RWPE2 (cell line): ENCODE measurements around the gene DUSP23.

Experiments
- ATAC-seq: fragments of 200-7000 bp; cut with Tn5 transposase; 3 replicates; pipeline ENCODE4 v1.9.1; 2021; ENCODE audit warnings: low read depth
- DNase-seq: peaks from one replicate; pipeline ENCODE4 v3.0.0-alpha.2; 2020; ENCODE audit warnings: low spot score
- H3K27ac ChIP-seq: fragments of 450-650 bp; 2 replicates; pipeline ENCODE4 v1.5.1; 2017; ENCODE audit warnings: mild to moderate bottlenecking; ENCODE audit not compliant: poor library complexity, severe bottlenecking
- H3K27me3 ChIP-seq: fragments of 250-450 bp; sonication (Bioruptor Pico); 2 replicates; pipeline ENCODE4 v1.5.1; 2021; ENCODE audit warnings: mild to moderate bottlenecking, moderate library complexity; ENCODE audit not compliant: insufficient read depth, poor library complexity, severe bottlenecking
- H3K36me3 ChIP-seq: fragments of 250-450 bp; sonication (Bioruptor Pico); 2 replicates; pipeline ENCODE4 v1.5.1; 2020; ENCODE audit warnings: low read depth, mild to moderate bottlenecking, moderate library complexity
- H3K4me1 ChIP-seq: fragments of 250-450 bp; sonication (Bioruptor Pico); 2 replicates; pipeline ENCODE4 v1.5.1; 2021; ENCODE audit warnings: mild to moderate bottlenecking, moderate library complexity; ENCODE audit not compliant: insufficient read depth, poor library complexity, severe bottlenecking
- H3K4me3 ChIP-seq: fragments of 250-450 bp; sonication (Bioruptor Pico); 2 replicates; pipeline ENCODE4 v1.5.1; 2021; ENCODE audit warnings: mild to moderate bottlenecking, moderate library complexity; ENCODE audit not compliant: severe bottlenecking
- H3K9me3 ChIP-seq: fragments of 250-450 bp; sonication (Bioruptor Pico); 2 replicates; pipeline ENCODE4 v1.5.1; 2021; ENCODE audit warnings: mild to moderate bottlenecking, moderate library complexity; ENCODE audit not compliant: severe bottlenecking
- TF ChIP-seq, protein P1 (sequence below): fragments of 450-650 bp; IDR thresholded peaks from one replicate; pipeline ENCODE4 v1.5.1; 2017; ENCODE audit warnings: mild to moderate bottlenecking, moderate library complexity; ENCODE audit not compliant: poor library complexity, severe bottlenecking

DUSP23 gene

DNA sequence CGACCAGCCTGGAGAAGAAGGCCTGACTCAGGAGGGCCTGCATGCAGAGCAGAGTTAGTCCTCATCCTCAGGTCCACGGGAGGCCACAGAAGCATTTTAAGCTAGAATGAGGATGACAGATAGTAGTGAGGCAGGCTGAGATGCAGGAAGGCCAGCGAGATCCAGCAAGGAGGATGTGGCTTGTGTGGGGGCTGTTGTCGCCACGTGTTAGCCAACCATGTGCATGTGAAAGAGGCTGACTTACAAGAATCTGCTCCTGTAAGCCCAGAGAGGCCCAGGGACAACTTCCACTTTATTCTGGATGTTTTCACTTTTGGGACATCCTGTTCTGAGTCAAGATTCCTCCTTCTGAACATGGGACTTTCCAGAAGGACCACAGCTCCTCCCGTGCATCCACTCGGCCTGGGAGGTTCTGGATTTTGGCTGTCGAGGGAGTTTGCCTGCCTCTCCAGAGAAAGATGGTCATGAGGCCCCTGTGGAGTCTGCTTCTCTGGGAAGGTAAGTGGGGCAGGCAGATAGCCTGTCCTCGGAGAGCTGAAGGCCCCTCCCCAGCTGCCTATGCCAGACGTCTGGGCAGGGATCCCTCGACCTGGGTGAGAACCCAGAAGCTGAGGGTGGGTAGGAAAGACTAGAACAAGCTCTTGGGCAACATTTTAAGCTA is 45.8 kb downstream of the DUSP23 start, which contains the start of gene SLAMF8:
Gene SLAMF8 (plus strand): TSS at position 433 of the 661 bp plus-strand sequence. CDS start 26 bp downstream, at position 459.
- Histone ChIP-seq H3K27me3 (no peaks in the 10 kb centered on the region), H3K9me3 (no peaks in the 10 kb centered on the region), H3K4me3 (no peak within 1 kb of the TSS), H3K27ac (no peak within 1 kb of the TSS), H3K36me3 (no peaks in the 10 kb centered on the region), H3K4me1 (no peaks in the 10 kb centered on the region)
- ATAC-seq (no peak), DNase-seq (no peak)
- TF ChIP-seq, protein P1, sequence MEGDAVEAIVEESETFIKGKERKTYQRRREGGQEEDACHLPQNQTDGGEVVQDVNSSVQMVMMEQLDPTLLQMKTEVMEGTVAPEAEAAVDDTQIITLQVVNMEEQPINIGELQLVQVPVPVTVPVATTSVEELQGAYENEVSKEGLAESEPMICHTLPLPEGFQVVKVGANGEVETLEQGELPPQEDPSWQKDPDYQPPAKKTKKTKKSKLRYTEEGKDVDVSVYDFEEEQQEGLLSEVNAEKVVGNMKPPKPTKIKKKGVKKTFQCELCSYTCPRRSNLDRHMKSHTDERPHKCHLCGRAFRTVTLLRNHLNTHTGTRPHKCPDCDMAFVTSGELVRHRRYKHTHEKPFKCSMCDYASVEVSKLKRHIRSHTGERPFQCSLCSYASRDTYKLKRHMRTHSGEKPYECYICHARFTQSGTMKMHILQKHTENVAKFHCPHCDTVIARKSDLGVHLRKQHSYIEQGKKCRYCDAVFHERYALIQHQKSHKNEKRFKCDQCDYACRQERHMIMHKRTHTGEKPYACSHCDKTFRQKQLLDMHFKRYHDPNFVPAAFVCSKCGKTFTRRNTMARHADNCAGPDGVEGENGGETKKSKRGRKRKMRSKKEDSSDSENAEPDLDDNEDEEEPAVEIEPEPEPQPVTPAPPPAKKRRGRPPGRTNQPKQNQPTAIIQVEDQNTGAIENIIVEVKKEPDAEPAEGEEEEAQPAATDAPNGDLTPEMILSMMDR = no peak

DNA sequence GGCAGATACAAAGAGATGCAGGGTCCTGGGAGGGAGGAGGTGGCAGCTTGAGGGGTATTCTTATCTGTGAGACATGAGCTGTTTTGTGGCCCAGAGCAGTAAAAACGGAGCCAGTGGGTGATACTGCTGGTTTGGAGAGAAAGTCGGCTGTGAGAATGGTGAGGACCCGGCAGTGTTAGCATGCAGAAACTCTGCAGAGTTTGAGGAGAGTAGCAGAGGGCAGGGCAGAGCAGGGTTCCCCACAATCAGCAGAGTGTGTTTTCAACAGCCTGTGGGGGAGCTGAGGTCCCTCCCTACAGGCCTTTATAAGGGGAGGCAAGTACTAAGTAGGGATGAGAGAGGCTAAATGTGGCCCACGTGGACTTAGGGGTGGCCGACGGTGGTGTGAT is 46.3 kb downstream of the DUSP23 start:
- Histone ChIP-seq H3K9me3 (no peaks in the 10 kb centered on the region), H3K4me3 (no peak overlapping the region), H3K27me3 (no peaks in the 10 kb centered on the region), H3K4me1 (no peaks in the 10 kb centered on the region), H3K36me3 (no peaks in the 10 kb centered on the region), H3K27ac (no peak overlapping the region)
- ATAC-seq (no peak), DNase-seq (no peak)
- TF ChIP-seq, protein P1 = no peak

DNA sequence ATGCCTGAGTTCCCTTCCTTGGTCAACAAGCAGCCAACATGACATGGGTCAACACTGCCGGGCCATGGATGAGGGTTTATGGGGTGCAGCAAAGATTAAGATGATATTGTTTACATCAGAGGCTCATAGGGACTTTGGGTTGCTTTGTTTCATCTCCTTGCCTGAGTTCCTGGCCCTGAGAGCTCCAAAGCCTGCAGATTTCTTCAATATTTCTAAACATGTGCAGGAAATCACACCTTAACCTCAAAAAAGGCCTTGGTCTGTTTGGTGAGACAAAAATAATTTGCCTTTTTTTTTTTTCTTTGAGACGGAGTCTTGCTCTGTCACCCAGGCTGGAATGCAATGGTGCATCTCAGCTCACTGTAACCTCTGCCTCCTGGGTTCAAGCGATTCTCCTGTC is 46.8 kb downstream of the DUSP23 start:
- Histone ChIP-seq H3K27ac (no peak overlapping the region), H3K36me3 (no peaks in the 10 kb centered on the region), H3K27me3 (no peaks in the 10 kb centered on the region), H3K4me3 (no peak overlapping the region), H3K9me3 (no peaks in the 10 kb centered on the region), H3K4me1 (no peaks in the 10 kb centered on the region)
- TF ChIP-seq, protein P1 = no peak
- DNase-seq (no peak), ATAC-seq (no peak)

DNA sequence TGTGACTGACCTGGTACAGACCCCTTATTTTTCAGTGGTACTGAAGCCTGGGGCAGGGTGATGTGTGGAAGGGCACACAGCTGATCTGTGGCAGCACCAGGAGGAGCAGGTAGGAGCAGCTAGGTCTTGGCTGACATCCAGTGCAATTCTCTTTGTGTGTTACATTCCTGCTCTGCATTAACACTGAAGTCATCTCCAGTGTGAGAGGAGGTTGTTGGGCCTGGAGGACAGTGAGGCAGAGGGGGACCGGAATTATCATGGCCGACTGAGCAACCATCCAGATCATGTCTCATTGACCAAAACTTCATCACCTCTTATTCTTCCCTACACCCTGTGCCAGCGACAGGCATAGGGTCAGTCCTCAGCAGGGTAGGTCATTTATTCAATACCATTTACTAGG is 47.4 kb downstream of the DUSP23 start:
- Histone ChIP-seq H3K36me3 (no peaks in the 10 kb centered on the region), H3K27ac (no peak overlapping the region), H3K9me3 (no peaks in the 10 kb centered on the region), H3K4me1 (no peaks in the 10 kb centered on the region), H3K4me3 (no peak overlapping the region), H3K27me3 (no peaks in the 10 kb centered on the region)
- DNase-seq = no peak
- TF ChIP-seq, protein P1 = no peak
- ATAC-seq = 0 out of 3 replicates have a peak, but pooled peaks have one; percentile 23

DNA sequence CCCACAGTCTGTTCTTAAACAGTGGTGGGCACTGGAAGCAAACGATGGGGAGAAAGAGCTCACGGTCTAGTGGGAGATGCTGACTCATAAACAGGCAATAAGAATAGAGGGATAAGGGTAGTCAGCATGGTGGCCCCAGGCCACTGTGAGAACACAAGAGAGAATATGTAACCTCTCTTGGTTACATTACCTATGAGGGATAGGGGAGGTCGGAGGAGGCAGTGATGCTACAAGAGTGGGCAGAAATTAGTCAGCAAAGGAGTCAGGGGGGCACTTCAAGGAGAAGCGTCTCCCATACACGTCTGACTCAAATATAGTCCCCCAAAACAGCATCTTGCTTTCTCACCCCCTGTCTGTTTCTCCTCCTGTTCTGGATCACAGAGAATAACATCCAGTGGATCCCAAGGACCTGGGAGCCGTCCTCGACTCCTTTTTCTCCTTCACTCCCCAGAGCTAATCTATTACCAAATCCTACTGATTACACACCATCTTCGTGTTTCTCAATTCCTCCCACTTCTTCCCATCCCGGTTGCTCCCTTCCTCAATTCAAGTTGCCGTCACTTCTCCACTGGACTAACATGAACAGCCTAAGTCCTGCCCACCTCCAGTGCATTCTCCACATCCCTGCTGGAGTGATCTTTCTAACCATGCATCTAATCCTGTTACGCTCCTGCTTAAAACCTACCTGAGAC is 48.0 kb downstream of the DUSP23 start:
- no peaks in the 10 kb centered on the region for H3K4me1 ChIP-seq

More for the DNA sequence above, 48.0 kb downstream of the DUSP23 start:
- no peaks in the 10 kb centered on the region for H3K36me3 ChIP-seq
- no peak overlapping the region for H3K27ac ChIP-seq
- no peaks in the 10 kb centered on the region for H3K27me3 ChIP-seq
- TF ChIP-seq, protein P1 = no peak
- no peak for DNase-seq
- H3K4me3 ChIP-seq = no peak overlapping the region
- no peak for ATAC-seq
- no peaks in the 10 kb centered on the region for H3K9me3 ChIP-seq
